ENCODE results near the gene NUCKS1.

DNA sequence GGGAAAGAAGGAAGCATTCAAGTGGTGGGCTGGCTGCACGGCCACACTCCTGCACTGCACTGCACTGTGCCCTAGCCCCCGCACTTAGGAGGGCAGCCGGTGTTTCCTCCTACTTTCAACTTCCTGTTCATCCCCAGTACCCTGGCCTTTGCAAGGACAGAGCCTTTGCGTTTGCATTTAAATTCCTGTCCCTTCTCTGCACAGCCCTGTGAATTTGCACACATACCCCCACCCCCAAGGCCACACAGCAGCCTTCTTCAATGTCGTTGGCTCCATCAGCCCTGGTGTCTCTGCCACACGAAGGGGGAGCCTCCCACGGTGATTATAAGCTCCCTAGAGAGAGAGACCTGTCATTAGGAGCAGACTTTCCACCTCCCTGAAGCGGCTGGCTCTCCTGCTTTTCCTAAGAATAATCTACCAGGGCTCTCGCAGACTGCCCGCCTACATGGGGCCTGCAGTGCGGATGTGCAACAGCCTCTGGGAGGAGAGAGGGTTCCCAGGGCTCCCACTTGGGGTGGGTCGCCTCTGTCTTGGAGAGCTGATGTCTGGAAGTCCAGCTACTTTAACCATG lies 56.5 kb downstream of the NUCKS1 start:
- TF ChIP-seq EP300 (conservative IDR thresholded peaks at IDR 0.05; ENCODE audit: poor library complexity, severe bottlenecking) (no peak), MXI1 (conservative IDR thresholded peaks at IDR 0.05; ENCODE audit: poor library complexity, severe bottlenecking) (no peak), CTCF (IDR thresholded peaks at IDR 0.05; ENCODE audit: poor library complexity, severe bottlenecking) (no peak), EZH2 (IDR thresholded peaks at IDR 0.05; ENCODE audit: borderline replicate concordance, insufficient read depth, low read length, poor library complexity, severe bottlenecking) (no peak), POLR2AphosphoS5 (IDR thresholded peaks at IDR 0.05) (no peak)

Measured in neural cell (in vitro differentiated cells).